Subcutaneous abdominal adipose tissue (tissue), 5 donors: ENCODE measurements around the gene FLII.

ENCODE experiments used
- H3K27ac ChIP-seq: one replicate; pipeline ENCODE4 v1.7.0; 2013; ENCODE audit warnings: low read depth, mild to moderate bottlenecking, inconsistent platforms, low read length, moderate library complexity
- H3K27me3 ChIP-seq, 5 donors: one replicate each; pipeline ENCODE4 v1.7.0; 2013; ENCODE audit warnings: low read length in 5 of 5, inconsistent platforms in 1 of 5; ENCODE audit not compliant: control insufficient read depth in 5 of 5, insufficient read depth in 4 of 5
- H3K36me3 ChIP-seq, 5 donors: one replicate each; pipeline ENCODE4 v1.7.0; 2013; ENCODE audit warnings: low read length in 5 of 5; ENCODE audit not compliant: control insufficient read depth in 5 of 5, insufficient read depth in 5 of 5
- H3K4me1 ChIP-seq, 5 donors: one replicate each; pipeline ENCODE4 v1.7.0; 2013; ENCODE audit warnings: low read length in 5 of 5, mild to moderate bottlenecking in 3 of 5, moderate library complexity in 1 of 5; ENCODE audit not compliant: control insufficient read depth in 5 of 5, insufficient read depth in 5 of 5
- H3K4me3 ChIP-seq, 5 donors: one replicate each; pipeline ENCODE4 v1.7.0; 2013; ENCODE audit warnings: low read length in 5 of 5, low read depth in 1 of 5
- H3K9ac ChIP-seq, 5 donors: one replicate each; pipeline ENCODE4 v1.7.0; 2013; ENCODE audit warnings: low read length in 5 of 5, mild to moderate bottlenecking in 4 of 5, moderate library complexity in 3 of 5
- H3K9me3 ChIP-seq, 5 donors: one replicate each; pipeline ENCODE4 v1.7.0; 2013; ENCODE audit warnings: low read length in 5 of 5; ENCODE audit not compliant: control insufficient read depth in 5 of 5
- donor health status: healthy.
- donor health status: healthy.
- donor health status: healthy.
- donor health status: healthy.
- donor health status: healthy.

The FLII gene

GRCh38 chr17:18261146-18261515, 2.6 kb upstream of the FLII start:
- peak overlapping the region; percentile 74 to 95 (median 84) for H3K4me3 ChIP-seq
- H3K9me3 ChIP-seq: no peaks in the 10 kb centered on the region
- H3K9ac ChIP-seq: peak overlapping the region; percentile 77 to 90 (median 87)
- peaks cover 5 to 56% (median 52%) of the 10 kb centered on the region in 5 donors for H3K4me1 ChIP-seq
- H3K36me3 ChIP-seq: peaks cover 0 to 38% (median 33%) of the 10 kb centered on the region in 5 donors
- H3K27ac ChIP-seq: peak overlapping the region; percentile 93
- H3K27me3 ChIP-seq: no peaks in the 10 kb centered on the region

DNA sequence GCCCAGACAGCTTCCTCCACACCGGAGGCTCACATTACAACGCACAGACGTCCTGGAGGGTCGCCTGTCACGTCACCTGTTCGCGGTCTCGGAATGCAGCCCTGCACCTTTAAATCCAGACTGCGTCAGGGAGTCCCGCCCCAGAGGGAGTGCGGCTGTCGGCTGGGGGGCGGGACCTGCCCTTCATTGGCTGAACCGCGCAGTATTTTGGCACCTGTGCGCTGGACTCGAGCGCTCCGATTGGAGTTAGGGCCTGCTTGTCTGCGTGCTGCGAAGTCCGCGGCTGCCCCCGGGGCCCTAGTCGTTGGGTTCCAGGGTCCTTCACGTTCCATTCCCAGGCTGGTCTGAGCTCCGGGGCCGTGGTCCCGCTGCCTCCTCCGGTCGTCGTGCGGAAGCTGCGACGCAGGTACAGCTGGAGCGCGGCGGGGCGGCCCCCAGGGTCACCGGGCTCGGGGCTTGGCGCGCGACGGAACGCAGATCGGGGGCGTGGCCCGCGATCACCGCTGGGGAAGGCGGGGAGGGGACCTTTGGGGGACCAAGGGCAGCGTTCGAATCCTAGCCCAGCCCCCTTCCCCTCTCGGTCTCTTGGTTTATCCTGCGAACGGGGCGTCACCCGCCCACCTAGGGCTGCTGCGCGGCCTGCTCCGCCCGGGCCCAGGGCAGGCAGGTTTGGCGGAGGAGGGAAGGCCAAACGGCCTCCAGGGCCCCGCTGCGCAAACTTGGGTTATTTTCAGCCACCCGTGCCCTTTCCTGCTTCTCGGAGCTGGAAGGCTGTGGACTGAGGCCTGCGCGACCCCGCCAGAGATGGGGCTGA, 2.0 kb upstream of the FLII start, which contains the start of gene MIEF2:
Gene MIEF2, plus strand, starts transcription at position 331 of the 814 bp plus-strand sequence. CDS start 2,059 bp downstream, outside the sequence.
- Histone ChIP-seq H3K9me3 (no peaks in the 10 kb centered on the region), H3K27ac (peak within 1 kb of the TSS; percentile 93), H3K4me3 (peak within 1 kb of the TSS; percentile 74 to 95 (median 84)), H3K9ac (peak within 1 kb of the TSS; percentile 77 to 90 (median 87)), H3K4me1 (peaks cover 5 to 56% (median 52%) of the 10 kb centered on the region in 5 donors), H3K27me3 (no peaks in the 10 kb centered on the region), H3K36me3 (peaks cover 0 to 42% (median 38%) of the 10 kb centered on the region in 5 donors)

DNA sequence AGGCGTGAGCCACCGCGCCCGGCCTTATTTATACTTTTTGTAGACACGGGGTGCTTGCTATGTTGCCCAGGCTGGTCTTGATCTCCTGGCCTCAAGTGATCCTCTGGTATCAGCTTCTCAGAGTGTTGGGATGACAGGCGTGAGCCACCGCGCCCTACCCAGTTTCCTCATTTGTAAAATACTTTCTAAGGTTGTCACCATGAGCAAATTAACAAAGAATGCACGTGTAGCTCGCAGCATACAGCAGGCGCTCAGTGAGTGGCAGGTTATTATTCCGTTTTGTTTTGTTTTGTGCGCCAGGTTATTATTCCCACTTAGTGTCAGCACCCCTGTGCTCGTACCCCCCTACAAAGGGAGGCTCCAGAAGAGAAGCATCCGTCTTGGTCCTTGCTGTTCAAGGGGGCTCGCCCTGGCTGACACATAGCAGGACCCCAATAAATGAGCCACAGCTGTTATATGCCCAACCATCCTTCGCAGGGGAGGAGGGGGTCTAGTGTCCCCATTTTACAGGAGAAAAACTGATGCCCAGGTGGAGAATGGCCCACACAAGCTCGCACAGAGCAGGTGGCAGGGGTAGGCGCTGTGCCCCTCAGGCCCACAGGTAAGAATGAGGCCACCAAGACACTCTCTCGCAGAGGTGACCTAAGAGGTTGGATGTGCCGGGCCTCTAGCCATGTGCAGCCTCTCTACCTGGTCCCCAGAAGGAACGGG, 1.2 kb upstream of the FLII start:
- peak overlapping the region; percentile 93 for H3K27ac ChIP-seq
- H3K4me1 ChIP-seq: peaks cover 5 to 56% (median 52%) of the 10 kb centered on the region in 5 donors

GRCh38 chr17:18257982-18258355, 569 bp downstream of the FLII start:
- H3K4me1 ChIP-seq: peaks cover 5 to 55% (median 52%) of the 10 kb centered on the region in 5 donors

More for the DNA sequence above, 1.2 kb upstream of the FLII start:
- H3K9me3 ChIP-seq: no peaks in the 10 kb centered on the region
- peaks cover 0 to 41% (median 38%) of the 10 kb centered on the region in 5 donors for H3K36me3 ChIP-seq
- H3K4me3 ChIP-seq: peak overlapping the region; percentile 58 to 95 (median 84)
- peak overlapping the region in 1 of 5 donors; percentile 90 for H3K9ac ChIP-seq
- no peaks in the 10 kb centered on the region for H3K27me3 ChIP-seq

DNA sequence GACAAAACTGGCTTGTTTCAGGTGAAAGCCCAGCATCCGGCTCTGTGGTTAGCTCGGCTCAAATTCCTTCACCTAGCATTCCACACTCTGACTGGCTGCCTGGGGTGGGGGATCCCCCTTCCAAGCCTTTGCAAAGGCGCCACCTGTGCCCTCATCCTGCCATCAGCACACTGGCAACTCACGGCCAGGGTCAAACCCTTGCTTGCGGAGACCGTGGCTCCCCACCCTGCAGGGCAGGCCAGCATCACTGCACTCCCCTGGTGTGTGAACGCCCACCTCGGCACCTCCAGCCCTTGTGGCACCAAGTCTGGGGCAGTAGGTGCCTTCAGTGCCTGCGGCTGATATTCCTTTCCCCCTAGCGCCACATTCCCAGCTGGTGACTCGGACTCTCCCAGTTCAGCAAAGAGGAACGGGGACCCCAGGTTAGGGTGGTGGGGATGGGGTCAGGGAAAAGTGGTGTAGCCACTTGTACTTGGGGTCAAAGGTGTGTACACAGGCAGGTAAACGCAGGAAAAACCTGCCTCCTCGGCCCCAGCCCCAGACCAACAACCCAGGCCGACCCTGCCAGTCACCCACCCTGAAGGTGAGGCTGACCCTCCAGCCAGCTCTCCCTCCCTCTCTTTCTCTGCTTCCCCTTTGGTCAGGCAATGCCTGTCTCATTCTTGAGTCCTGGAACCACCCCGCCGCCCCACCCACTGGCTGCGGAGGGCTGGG, 1.1 kb downstream of the FLII start:
- peak overlapping the region; percentile 73 to 92 (median 86) for H3K4me3 ChIP-seq
- peak overlapping the region; percentile 81 to 95 (median 90) for H3K9ac ChIP-seq
- H3K4me1 ChIP-seq: peaks cover 5 to 50% (median 47%) of the 10 kb centered on the region in 5 donors
- H3K9me3 ChIP-seq: no peaks in the 10 kb centered on the region
- peak overlapping the region; percentile 96 for H3K27ac ChIP-seq
- no peaks in the 10 kb centered on the region for H3K27me3 ChIP-seq
- peaks cover 0 to 44% (median 42%) of the 10 kb centered on the region in 5 donors for H3K36me3 ChIP-seq

More at GRCh38 chr17:18257982-18258355, 569 bp downstream of the FLII start:
- Histone ChIP-seq H3K27me3 (no peaks in the 10 kb centered on the region), H3K4me3 (peak overlapping the region; percentile 73 to 92 (median 86)), H3K9me3 (no peaks in the 10 kb centered on the region), H3K36me3 (peaks cover 0 to 41% (median 38%) of the 10 kb centered on the region in 5 donors), H3K9ac (peak overlapping the region; percentile 81 to 95 (median 90)), H3K27ac (peak overlapping the region; percentile 96)

DNA sequence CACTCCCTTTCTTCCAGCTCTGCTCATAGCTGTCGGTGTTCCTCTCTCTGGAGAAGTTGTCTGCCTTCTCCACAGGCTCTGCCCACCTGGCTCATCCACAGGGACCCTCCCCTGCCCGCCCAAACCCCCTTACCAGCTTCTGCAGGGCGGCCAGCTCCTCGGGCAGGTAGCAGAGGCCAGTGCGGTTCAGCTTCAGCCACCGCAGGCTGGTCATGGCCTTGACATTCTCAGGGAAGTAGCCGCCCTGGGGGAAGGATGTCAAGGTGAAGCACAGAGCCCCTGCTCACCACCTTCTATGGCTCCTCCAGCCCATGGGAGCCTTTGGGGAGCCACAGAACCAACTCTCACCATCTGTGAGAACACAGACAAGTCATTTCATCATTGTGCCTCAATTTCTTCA, 1.8 kb downstream of the FLII start:
- H3K4me3 ChIP-seq: peak overlapping the region in 4 of 5 donors; percentile 83 to 92 (median 89)
- H3K27me3 ChIP-seq: no peaks in the 10 kb centered on the region
- peaks cover 5 to 44% (median 41%) of the 10 kb centered on the region in 5 donors for H3K4me1 ChIP-seq
- H3K9me3 ChIP-seq: no peaks in the 10 kb centered on the region
- peak overlapping the region; percentile 96 for H3K27ac ChIP-seq
- H3K36me3 ChIP-seq: peaks cover 0 to 50% (median 49%) of the 10 kb centered on the region in 5 donors
- H3K9ac ChIP-seq: peak overlapping the region in 4 of 5 donors; percentile 81 to 95 (median 92)

DNA sequence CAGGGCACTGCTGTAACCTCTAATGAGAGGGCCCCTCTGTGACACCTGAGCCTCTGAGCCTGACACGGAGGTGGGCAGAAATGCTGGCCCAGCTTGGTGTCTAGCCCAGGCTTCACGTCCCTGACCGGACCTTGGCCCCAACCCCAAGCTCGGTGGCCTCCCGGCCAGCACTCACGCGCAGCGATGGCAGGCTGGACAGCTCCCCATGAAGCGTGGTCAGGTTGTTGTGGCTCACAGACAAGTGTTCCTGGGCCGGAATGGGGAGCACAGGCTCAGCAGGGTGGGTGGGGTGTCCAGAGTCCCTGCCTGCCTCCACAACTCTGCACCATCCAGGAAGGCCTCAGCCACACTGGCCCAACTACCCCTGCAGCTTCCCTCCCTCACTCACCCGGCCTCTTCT, 2.2 kb downstream of the FLII start:
- Histone ChIP-seq H3K27me3 (no peaks in the 10 kb centered on the region), H3K36me3 (peaks cover 0 to 55% (median 53%) of the 10 kb centered on the region in 5 donors), H3K9ac (peak overlapping the region in 1 of 5 donors; percentile 90), H3K27ac (no peak overlapping the region), H3K4me1 (peaks cover 5 to 39% (median 36%) of the 10 kb centered on the region in 5 donors), H3K4me3 (no peak overlapping the region), H3K9me3 (no peaks in the 10 kb centered on the region)

DNA sequence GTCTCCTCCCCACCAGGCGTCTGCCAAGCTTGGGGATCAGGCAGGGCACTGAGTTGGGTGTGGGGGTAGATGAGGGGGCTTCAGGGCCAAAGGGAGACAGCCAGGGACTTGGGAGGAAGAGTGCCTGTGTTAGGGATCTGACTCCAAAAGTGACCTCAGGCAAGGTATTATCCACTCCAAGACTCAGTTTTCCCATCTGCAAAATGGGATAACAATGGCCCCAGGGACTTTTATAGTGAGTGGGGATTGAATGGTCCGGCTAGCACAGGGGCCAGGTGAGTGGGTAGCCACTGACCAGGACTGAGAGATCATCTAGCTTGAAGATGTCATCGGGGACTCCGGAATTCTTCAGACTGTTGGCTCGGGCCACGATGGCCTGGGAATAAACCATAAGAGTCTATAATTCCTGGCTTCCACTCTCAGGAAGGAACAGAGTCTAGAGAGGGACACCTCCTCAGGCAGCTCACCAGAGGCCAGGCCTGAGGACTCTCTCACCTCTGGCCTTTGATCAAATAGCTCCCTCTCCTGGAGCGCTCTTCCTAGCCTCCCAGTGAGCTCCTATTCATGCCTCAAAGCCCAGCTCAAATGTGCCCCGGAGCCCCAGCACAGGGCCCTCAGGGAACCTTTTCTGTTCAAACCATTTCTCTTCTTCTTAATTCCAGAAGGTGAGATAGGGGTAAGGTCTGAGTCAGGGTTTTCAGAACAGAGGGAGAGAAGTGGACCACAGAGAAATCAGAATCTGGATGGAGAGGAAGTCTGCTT, 3.5 kb downstream of the FLII start:
- Histone ChIP-seq H3K9ac (no peak overlapping the region), H3K9me3 (no peaks in the 10 kb centered on the region), H3K36me3 (peaks cover 0 to 67% (median 66%) of the 10 kb centered on the region in 5 donors), H3K27me3 (no peaks in the 10 kb centered on the region), H3K4me3 (no peak overlapping the region), H3K4me1 (peaks cover 5 to 30% (median 29%) of the 10 kb centered on the region in 5 donors), H3K27ac (no peak overlapping the region)
